Measurements from ENCODE around the gene POC1A. TPM values are rescaled to one million over a fixed set of nuclear protein-coding genes. Genes with fewer than 3 reads are reported as not detected.

POC1A gene
- total RNA-seq, 1 experiment from 2014 or later: 29.0 TPM

GRCh38 chr3:52109611-52110301 is 44.5 kb downstream of the POC1A start:
- H4K91ac ChIP-seq (ENCODE audit: insufficient read length, low read depth, low read length): no peak overlapping the region
- no peak overlapping the region for H3K4me3 Mint-ChIP-seq
- H3K79me1 ChIP-seq (ENCODE audit: insufficient read depth, low read depth, low read length, poor library complexity, severe bottlenecking): no peaks in the 10 kb centered on the region
- no peaks in the 10 kb centered on the region for H3K9me3 Mint-ChIP-seq
- H3T11ph ChIP-seq (ENCODE audit: low read length): no peak overlapping the region
- TF ChIP-seq CTCF (conservative IDR thresholded peaks at IDR 0.05): no peak
- H2AK5ac ChIP-seq (ENCODE audit: insufficient read length, low read length): no peak overlapping the region
- H4K8ac ChIP-seq (replicated peaks; ENCODE audit: insufficient read length, low read depth, low read length): no peak overlapping the region
- no peak overlapping the region for H2BK120ac ChIP-seq (ENCODE audit: low read depth, low read length, poor library complexity, severe bottlenecking)
- no peak overlapping the region for H4K5ac ChIP-seq (ENCODE audit: insufficient read length, low read depth, low read length)
- no peak overlapping the region for H2BK20ac ChIP-seq (ENCODE audit: low read depth, low read length, poor library complexity, severe bottlenecking)
- no peaks in the 10 kb centered on the region for H3K23me2 ChIP-seq (ENCODE audit: insufficient read length, low read depth, low read length, poor library complexity, severe bottlenecking)
- H3K79me2 ChIP-seq (ENCODE audit: insufficient read depth, low read length): no peaks in the 10 kb centered on the region
- no peaks in the 10 kb centered on the region for H3K9me3 ChIP-seq (ENCODE audit: control insufficient read depth, low read depth, low read length)
- no peak overlapping the region for H2BK5ac ChIP-seq (ENCODE audit: insufficient read length, low read length)
- H2AFZ ChIP-seq (ENCODE audit: low read length): no peak overlapping the region
- H3K27me3 ChIP-seq (ENCODE audit: insufficient read depth, low read length): no peaks in the 10 kb centered on the region
- no peak overlapping the region for H3K14ac ChIP-seq (ENCODE audit: insufficient read depth, low read length)
- no peak overlapping the region; a peak in 1 of 7 replicates for H3K27ac Mint-ChIP-seq
- H3K56ac ChIP-seq (ENCODE audit: insufficient read length, low read depth, low read length): no peak overlapping the region
- H2BK15ac ChIP-seq (ENCODE audit: low read depth, low read length): no peak overlapping the region
- H3K27me3 Mint-ChIP-seq (ENCODE audit: low read depth): no peaks in the 10 kb centered on the region
- H3K9ac ChIP-seq (ENCODE audit: extremely low read depth, insufficient read length, low read length): no peak overlapping the region
- no peak overlapping the region for H2BK12ac ChIP-seq (ENCODE audit: insufficient read length, low read depth, low read length)
- H3K4me1 ChIP-seq (ENCODE audit: insufficient read depth, low read length): no peaks in the 10 kb centered on the region
- no CpG with 5 or more reads among the region's 8 CpGs for WGBS (ENCODE audit: extremely low coverage, insufficient read length, low lambda C conversion rate)
- H3K18ac ChIP-seq (ENCODE audit: insufficient read length, low read depth, low read length): no peak overlapping the region
- H3K36me3 Mint-ChIP-seq (ENCODE audit: insufficient read depth in 1 of 3, low read depth in 3 of 3): peaks cover 7 to 42% (median 35%) of the 10 kb centered on the region in 3 experiments; a peak in 6 of 7 replicates
- H3K23ac ChIP-seq (ENCODE audit: insufficient read length, low read depth, low read length): no peak overlapping the region
- H3K4me1 Mint-ChIP-seq: 0 out of 4 replicates have a peak, but pooled peaks cover 0 to 2% of the 10 kb centered on the region in 2 experiments
- H4K20me1 ChIP-seq (ENCODE audit: control insufficient read depth, insufficient read depth, insufficient read length): no peaks in the 10 kb centered on the region
- no peak for DNase-seq
- H3K4me2 ChIP-seq (ENCODE audit: insufficient read depth, insufficient read length, low read length): no peak overlapping the region
- no peak overlapping the region for H3K4ac ChIP-seq (ENCODE audit: low read depth, low read length)
- H3K27ac ChIP-seq (ENCODE audit: insufficient read length, low read depth, low read length): no peak overlapping the region

Data from H9 (cell line).